Left lung (tissue), 10 donors: ENCODE data around the gene TNIK. TPM values are rescaled to one million over a fixed set of nuclear protein-coding genes. Genes with fewer than 3 reads are reported as not detected.
A peak's percentile ranks its signal among the peaks of the same experiment; 100 is the strongest.

Experiments
- ATAC-seq: fragments of 200-7000 bp; cut with Tn5 transposase; one replicate; pipeline ENCODE4 v1.9.1; 2020; ENCODE audit warnings: moderate library complexity
- DNase-seq, 4 donors: peaks; one replicate each; pipeline ENCODE4 v3.0.0-alpha.2; 2013 to 2020
- H3K27ac ChIP-seq, 2 donors: fragments of 200-600 bp; sonication (generic) in 1 of 2; one replicate each; pipeline versions ENCODE4 v1.5.0 to v1.8.0; 2020 to 2021
- H3K27me3 ChIP-seq, 2 donors: fragments of 200-600 bp; sonication (generic) in 1 of 2; one replicate each; pipeline versions ENCODE4 v1.5.0 to v1.8.0; 2020 to 2021
- H3K36me3 ChIP-seq, 2 donors: fragments of 200-600 bp; sonication (generic) in 1 of 2; one replicate each; pipeline versions ENCODE4 v1.5.0 to v1.8.0; 2020 to 2021
- H3K4me1 ChIP-seq, 2 donors: fragments of 200-600 bp; one replicate each; pipeline ENCODE4 v1.8.0; 2021
- H3K4me3 ChIP-seq, 2 donors: fragments of 200-600 bp; sonication (generic) in 1 of 2; one replicate each; pipeline versions ENCODE4 v1.5.0 to v1.8.0; 2020 to 2021; ENCODE audit warnings: mild to moderate bottlenecking in 1 of 2
- H3K9me3 ChIP-seq, 2 donors: fragments of 200-600 bp; sonication (generic) in 1 of 2; one replicate each; pipeline versions ENCODE4 v1.5.0 to v1.8.0; 2020 to 2021
- CTCF ChIP-seq, 2 donors: fragments of 200-600 bp; sonication (generic) in 1 of 2; IDR thresholded peaks; one replicate each; pipeline versions ENCODE4 v1.5.0 to v1.8.0; 2021; ENCODE audit warnings: antibody characterized with exemption in 2 of 2
- intact Hi-C, 2 donors: fragments of 100-400 bp; cut with DNase I; formaldehyde crosslinking; loops; one replicate each; pipeline versions ENCODE4 v1.11.2 to v1.14.2; 2022
- polyA plus RNA-seq, 6 donors: library from polyadenylated mRNA; unstranded; fragments of 120-200 nt; gene quantifications; one replicate each; pipeline ENCODE4 v1.2.1, GENCODE V29; 2013; ENCODE audit not compliant: insufficient read length in 6 of 6
- total RNA-seq, 2 donors: library from RNA; stranded (reverse); fragmentation: NEBNext Ultra II Directional; extraction: Animal tissue kit (Norgen Biotek cat#: 25700); gene quantifications; one replicate each; pipeline ENCODE4 v1.2.1, GENCODE V29; 2021
- donor health status: DM: no; HTN: yes; CAD: no.
- donor health status: DM: no; HTN: no; CAD: no.

Gene TNIK
- total and polyA plus RNA-seq, 8 donors, result 14.8 to 42.0 (median 17.4) TPM

GRCh38 chr3:171088496-171088895 is 371.7 kb downstream of the TNIK start:
- peaks cover 0 to 13% of the 10 kb centered on the region in 2 donors for H3K36me3 ChIP-seq
- H3K4me3 ChIP-seq, result no peak overlapping the region
- no peak for TF ChIP-seq CTCF (IDR thresholded peaks at IDR 0.05)
- intact Hi-C loops, result no loop called here
- H3K9me3 ChIP-seq, result no peaks in the 10 kb centered on the region
- ATAC-seq (no peak), DNase-seq (peak in 1 of 4 donors; percentile 12)
- peaks cover 0 to 5% of the 10 kb centered on the region in 2 donors for H3K4me1 ChIP-seq
- H3K27ac ChIP-seq, result no peak overlapping the region
- no peaks in the 10 kb centered on the region for H3K27me3 ChIP-seq

- H3K36me3 ChIP-seq, result peaks cover 0 to 22% of the 10 kb centered on the region in 2 donors
- no peak for DNase-seq
- intact Hi-C loops, result no loop called here
- peaks cover 0 to 5% of the 10 kb centered on the region in 2 donors for H3K4me1 ChIP-seq
- no peak overlapping the region for H3K4me3 ChIP-seq
- no peaks in the 10 kb centered on the region for H3K9me3 ChIP-seq
- no peak overlapping the region for H3K27ac ChIP-seq
- no peak for ATAC-seq
- no peaks in the 10 kb centered on the region for H3K27me3 ChIP-seq
- TF ChIP-seq CTCF (IDR thresholded peaks at IDR 0.05), result no peak
These were observed 373.3 kb downstream of the TNIK start for GRCh38 chr3:171086914-171087313.

GRCh38 chr3:171077261-171077660 is 382.9 kb downstream of the TNIK start:
- H3K9me3 ChIP-seq, result no peaks in the 10 kb centered on the region
- intact Hi-C loops, result no loop called here
- DNase-seq (no peak), ATAC-seq (no peak)
- H3K36me3 ChIP-seq, result peaks cover 0 to 6% of the 10 kb centered on the region in 2 donors
- no peak overlapping the region for H3K4me3 ChIP-seq
- no peaks in the 10 kb centered on the region for H3K27me3 ChIP-seq
- H3K4me1 ChIP-seq, result no peaks in the 10 kb centered on the region
- no peak overlapping the region for H3K27ac ChIP-seq
- TF ChIP-seq CTCF (IDR thresholded peaks at IDR 0.05), result no peak

- no peak for ATAC-seq
- H3K36me3 ChIP-seq, result no peaks in the 10 kb centered on the region
These were observed 387.8 kb downstream of the TNIK start for GRCh38 chr3:171072432-171072831.

GRCh38 chr3:171068658-171069057 is 391.5 kb downstream of the TNIK start:
- H3K4me1 ChIP-seq, result no peaks in the 10 kb centered on the region
- no peak overlapping the region for H3K27ac ChIP-seq
- ATAC-seq (peak; percentile 97), DNase-seq (peak in 1 of 4 donors; percentile 52)
- intact Hi-C loops, result no loop called here
- TF ChIP-seq CTCF (IDR thresholded peaks at IDR 0.05), result no peak
- H3K36me3 ChIP-seq, result peaks cover 0 to 7% of the 10 kb centered on the region in 2 donors
- no peaks in the 10 kb centered on the region for H3K27me3 ChIP-seq
- no peak overlapping the region for H3K4me3 ChIP-seq
- no peaks in the 10 kb centered on the region for H3K9me3 ChIP-seq

More at GRCh38 chr3:171072432-171072831, 387.8 kb downstream of the TNIK start:
- intact Hi-C loops, result no loop called here
- Histone ChIP-seq H3K4me1 (no peaks in the 10 kb centered on the region), H3K27me3 (no peaks in the 10 kb centered on the region), H3K9me3 (no peaks in the 10 kb centered on the region), H3K4me3 (no peak overlapping the region), H3K27ac (no peak overlapping the region)
- DNase-seq, result no peak
- no peak for TF ChIP-seq CTCF (IDR thresholded peaks at IDR 0.05)
